Stimulated activated CD4-positive, alpha-beta T cell treated with anti-CD3 and anti-CD28 coated beads, TNF-alpha, amount 100 ng/mL, for 48 hours (primary cell): ENCODE results near the gene HSPA2.
"Not testable (repeated sequence)": the region's sequence is repeated elsewhere in the genome, so short reads cannot be mapped to it uniquely, and the experiment has no call there.

Experiments
- DNase-seq, 3 donors: peaks; one replicate each; pipeline ENCODE4 v3.0.0-alpha.2; 2020; ENCODE audit warnings: low read depth in 3 of 3

HSPA2 gene

DNA sequence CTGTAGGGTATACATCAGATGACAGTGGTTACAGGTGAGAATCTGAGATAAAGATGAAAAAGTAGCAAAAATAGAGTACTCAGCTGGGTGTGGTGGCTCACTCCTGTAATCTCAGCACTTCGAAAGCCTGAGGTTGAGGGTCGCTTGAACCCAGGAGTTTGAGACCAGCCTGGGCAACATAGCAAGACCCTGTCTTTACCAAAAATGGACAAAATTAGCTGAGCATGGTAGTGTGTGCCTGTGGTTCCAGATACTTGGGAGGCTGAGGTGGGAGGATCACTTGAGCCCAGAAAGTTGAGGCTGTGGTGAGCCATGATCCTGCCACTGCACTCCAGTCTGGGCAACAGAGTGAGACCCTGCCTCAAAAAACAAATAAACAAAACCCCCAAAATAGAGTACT is 17.7 kb downstream of the HSPA2 start:
- not testable (repeated sequence) for DNase-seq

DNA sequence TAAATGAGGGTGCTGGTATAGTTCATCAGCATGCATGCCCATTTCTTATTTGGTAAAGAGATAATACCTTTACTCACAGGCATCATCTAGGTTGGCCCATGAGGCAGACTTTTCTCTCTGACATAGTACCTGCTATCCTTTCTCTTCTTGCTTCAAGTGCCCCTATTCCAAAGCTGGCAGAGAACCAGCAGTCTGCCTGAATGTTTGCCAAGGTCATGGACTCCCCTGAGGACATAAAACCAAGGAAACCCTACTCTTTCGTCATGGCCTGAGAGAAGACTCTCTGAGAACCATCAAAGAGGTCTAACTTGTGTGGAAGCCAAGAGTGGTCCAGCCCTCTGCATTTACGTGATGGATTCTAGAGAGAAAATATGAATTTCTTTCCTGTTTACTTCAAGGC is 21.1 kb downstream of the HSPA2 start:
- DNase-seq: no peak

- no peak for DNase-seq
Measured at GRCh38 chr14:64562436-64562835, 21.9 kb downstream of the HSPA2 start.

- no peak for DNase-seq
Measured at GRCh38 chr14:64563696-64564095, 23.2 kb downstream of the HSPA2 start.

- DNase-seq: no peak
Measured at GRCh38 chr14:64566651-64567122, 26.1 kb downstream of the HSPA2 start.

DNA sequence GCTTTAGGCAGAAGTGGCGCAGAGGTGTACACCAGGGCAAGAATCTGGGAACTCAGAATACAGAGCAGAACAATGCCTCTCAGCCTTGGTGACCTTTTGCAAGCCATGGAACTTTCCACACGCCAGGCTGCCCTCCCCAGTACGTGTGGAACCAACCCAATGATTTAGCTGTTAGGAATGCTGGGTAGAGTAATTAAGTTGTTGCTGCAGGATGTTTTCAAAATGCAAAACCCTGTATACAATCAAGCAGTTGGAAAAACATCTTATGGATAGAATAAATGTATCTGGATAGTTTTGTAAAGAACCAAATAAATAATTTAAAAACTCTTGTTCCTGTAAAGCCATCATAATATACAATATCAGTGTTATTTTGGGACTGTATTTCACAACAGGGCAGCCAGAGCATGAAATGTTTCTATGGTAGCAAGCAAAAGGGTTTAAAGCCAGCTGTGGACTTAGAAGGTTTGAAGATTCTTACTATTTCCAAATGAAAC is 28.6 kb downstream of the HSPA2 start:
- no peak for DNase-seq

DNA sequence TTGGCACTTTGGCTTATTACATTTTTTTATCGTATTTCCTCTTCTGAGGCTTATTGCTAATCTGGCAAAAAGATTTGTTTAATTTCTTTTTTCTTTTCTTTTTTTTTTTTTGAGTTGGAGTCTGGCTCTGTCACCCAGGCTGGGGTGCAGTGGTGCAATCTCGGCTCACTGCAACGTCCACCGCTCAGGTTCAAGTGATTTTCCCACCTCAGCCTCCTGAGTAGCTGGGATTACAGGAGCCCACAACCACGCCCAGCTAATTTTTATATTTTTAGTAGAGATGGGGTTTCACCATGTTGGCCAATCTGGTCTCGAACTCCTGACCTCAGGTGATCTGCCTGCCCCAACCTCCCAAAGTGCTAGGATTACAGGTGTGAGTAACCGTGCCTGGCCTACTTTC is 29.1 kb downstream of the HSPA2 start:
- not testable (repeated sequence) for DNase-seq

GRCh38 chr14:64572386-64573104 is 32.0 kb downstream of the HSPA2 start:
- DNase-seq: no peak

- DNase-seq: no peak
Measured at GRCh38 chr14:64573109-64573508, 32.6 kb downstream of the HSPA2 start.

GRCh38 chr14:64574371-64575107 is 34.0 kb downstream of the HSPA2 start:
- no peak for DNase-seq

DNA sequence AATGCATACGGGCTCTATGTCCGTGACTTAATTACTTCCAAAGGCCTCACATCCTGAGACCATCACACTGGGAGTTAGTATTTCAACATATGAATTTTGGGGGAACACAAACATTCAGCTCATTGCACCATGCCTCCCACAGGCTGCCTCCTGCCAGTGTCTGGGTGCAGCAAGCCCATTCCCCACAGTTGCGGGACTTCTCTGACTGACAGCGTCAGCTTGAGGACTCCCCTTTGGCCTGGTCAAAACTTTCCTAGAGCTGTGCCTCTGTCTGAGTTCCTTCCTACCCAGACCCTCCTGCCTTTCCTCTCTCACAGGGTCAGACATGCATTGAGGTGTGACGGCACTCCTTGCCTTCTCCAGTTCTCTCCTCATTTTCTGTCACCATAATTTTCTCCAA is 36.7 kb downstream of the HSPA2 start:
- no peak for DNase-seq

DNA sequence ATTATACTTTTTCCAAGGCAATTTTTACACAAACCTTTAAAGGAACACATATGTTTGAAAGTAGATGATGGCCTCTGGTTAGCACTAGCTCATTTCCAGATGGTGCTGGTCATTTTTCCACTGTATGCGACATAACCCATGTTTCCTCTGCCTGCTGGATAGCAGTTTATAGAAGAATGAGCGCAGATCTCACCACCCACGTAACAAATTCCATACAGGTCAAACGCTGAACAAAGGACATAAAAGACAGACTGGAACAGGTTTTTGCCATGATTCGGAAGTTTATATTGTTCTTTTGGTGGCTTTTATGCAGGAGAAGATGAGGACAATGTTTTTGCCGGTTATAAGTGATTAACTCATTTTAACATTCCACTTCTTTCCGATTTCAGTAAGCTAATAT is 39.9 kb downstream of the HSPA2 start:
- DNase-seq: no peak

GRCh38 chr14:64581363-64581762 is 40.8 kb downstream of the HSPA2 start:
- no peak for DNase-seq

GRCh38 chr14:64581817-64582216 is 41.3 kb downstream of the HSPA2 start:
- no peak for DNase-seq

GRCh38 chr14:64584190-64584589 is 43.6 kb downstream of the HSPA2 start:
- DNase-seq: no peak

DNA sequence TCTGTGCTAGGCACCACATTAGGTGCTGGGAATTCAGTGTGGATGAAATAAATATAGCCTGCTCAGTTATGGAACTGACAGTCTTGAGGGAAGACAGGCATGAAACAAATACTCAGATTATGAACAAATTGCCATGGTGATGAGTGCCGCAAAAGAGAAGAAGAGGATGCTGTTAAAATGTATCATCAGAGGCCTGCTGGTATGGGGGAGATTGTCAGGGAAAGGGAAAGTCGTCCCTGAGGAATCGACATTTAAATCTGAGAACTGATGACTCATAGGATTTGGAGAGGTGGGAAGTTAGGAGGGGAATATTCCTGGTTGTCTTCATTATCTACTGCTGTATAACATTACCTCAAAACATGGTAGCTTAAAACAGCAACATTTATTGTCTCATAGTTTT is 51.3 kb downstream of the HSPA2 start:
- DNase-seq: no peak
